B cell (primary cell): Measurements from ENCODE around the gene PARP8. TPM values are rescaled to one million over a fixed set of nuclear protein-coding genes. Genes with fewer than 3 reads are reported as not detected.

ENCODE experiments used
- ATAC-seq: fragments of 200-7000 bp; cut with Tn5 transposase; one replicate; pipeline ENCODE4 v1.10.0; 2021; ENCODE audit warnings: low read depth, mild to moderate bottlenecking, moderate number of reproducible peaks, moderate library complexity
- CTCF ChIA-PET: fragments of 350-600 bp; sonication (Branson Sonifier 250); formaldehyde crosslinking; loops from one replicate; lab custom pipeline; 2021; ENCODE audit warnings: antibody characterized with exemption, inconsistent platforms; lab: Charles Lee
- POLR2A ChIA-PET: fragments of 350-600 bp; sonication (Branson Sonifier 250); formaldehyde crosslinking; loops from one replicate; lab custom pipeline; 2021; ENCODE audit warnings: antibody characterized with exemption; lab: Charles Lee
- DNase-seq: peaks from one replicate; pipeline ENCODE4 v3.0.0; 2013
- H2AFZ ChIP-seq: 2 replicates; pipeline ENCODE4 v1.6.1; 2012; ENCODE audit warnings: mild to moderate bottlenecking, low read depth, low read length; ENCODE audit not compliant: insufficient read depth, poor library complexity, severe bottlenecking
- H3K27ac ChIP-seq, 2 donors: 1 replicate in 1 of 2; 2 replicates in 1 of 2; pipeline ENCODE4 v1.5.1; 2012 to 2013; ENCODE audit warnings: low read length in 2 of 2, mild to moderate bottlenecking in 2 of 2, moderate library complexity in 1 of 2
- H3K27me3 ChIP-seq, 4 experiments: fragments of 200-600 bp in 1 of 4; sonication (generic) in 1 of 4; replicated peaks in 1 of 4; 1 replicate in 2 of 4; 2 replicates in 2 of 4; pipeline versions ENCODE4 v1.6.1 to v1.7.0; 2013 to 2016; ENCODE audit warnings: low read length in 3 of 4, mild to moderate bottlenecking in 2 of 4, mixed read lengths in 1 of 4, moderate library complexity in 1 of 4; ENCODE audit not compliant: insufficient read depth in 4 of 4, control insufficient read depth in 3 of 4; ENCODE audit errors: control extremely low read depth in 1 of 4
- H3K36me3 ChIP-seq, 2 experiments: replicated peaks in 1 of 2; 1 replicate in 1 of 2; 2 replicates in 1 of 2; pipeline versions ENCODE4 v1.6.1 to v1.7.1; 2013; ENCODE audit warnings: low read length in 1 of 2; ENCODE audit not compliant: insufficient read depth in 2 of 2, control insufficient read depth in 1 of 2; ENCODE audit errors: control extremely low read depth in 1 of 2, extremely low read depth in 1 of 2
- H3K4me1 ChIP-seq, 2 donors: fragments of 200-600 bp in 1 of 2; sonication (generic) in 1 of 2; 1 replicate in 1 of 2; 2 replicates in 1 of 2; pipeline versions ENCODE4 v1.5.1 to v1.6.1; 2013 to 2017; ENCODE audit warnings: low read length in 2 of 2; ENCODE audit not compliant: control insufficient read depth in 2 of 2, insufficient read depth in 2 of 2
- H3K4me2 ChIP-seq: replicated peaks from 2 replicates; pipeline ENCODE3; 2012; ENCODE audit warnings: mild to moderate bottlenecking, low read depth, low read length; ENCODE audit not compliant: poor library complexity, severe bottlenecking
- H3K4me3 ChIP-seq, 5 experiments: fragments of 200-600 bp in 1 of 5; sonication (generic) in 1 of 5; 1 replicate in 3 of 5; 2 replicates in 2 of 5; pipeline versions ENCODE4 v1.5.1 to v1.7.0; 2011 to 2016; ENCODE audit warnings: low read length in 4 of 5, mild to moderate bottlenecking in 4 of 5, low read depth in 2 of 5, control low read depth in 1 of 5, moderate library complexity in 1 of 5; ENCODE audit not compliant: insufficient read depth in 1 of 5; ENCODE audit errors: control extremely low read depth in 1 of 5, extremely low read depth in 1 of 5
- H3K79me2 ChIP-seq: fragments of 200-600 bp; sonication (generic); one replicate; pipeline ENCODE4 v1.6.0; 2016; ENCODE audit warnings: low read length; ENCODE audit not compliant: control insufficient read depth, insufficient read depth
- H3K9ac ChIP-seq: fragments of 200-600 bp; sonication (generic); 2 replicates; pipeline ENCODE4 v1.6.1; 2017; ENCODE audit warnings: mild to moderate bottlenecking, low read length, moderate library complexity
- H3K9me3 ChIP-seq, 3 donors: one replicate each; pipeline versions ENCODE4 v1.6.1 to v1.7.1; 2013; ENCODE audit warnings: low read length in 2 of 3; ENCODE audit not compliant: control insufficient read depth in 2 of 3, insufficient read depth in 1 of 3; ENCODE audit errors: control extremely low read depth in 1 of 3
- H4K20me1 ChIP-seq: 2 replicates; pipeline ENCODE4 v1.6.0; 2012; ENCODE audit warnings: mild to moderate bottlenecking, low read length; ENCODE audit not compliant: insufficient read depth, control insufficient read depth, poor library complexity, severe bottlenecking
- H3K27ac Mint-ChIP-seq: one replicate; pipeline ENCODE4 v1.8.0; 2021; ENCODE audit warnings: mixed read lengths
- H3K27me3 Mint-ChIP-seq: one replicate; pipeline ENCODE4 v1.8.0; 2021; ENCODE audit warnings: mixed read lengths
- H3K4me1 Mint-ChIP-seq: one replicate; pipeline ENCODE4 v1.8.0; 2021; ENCODE audit warnings: mixed read lengths
- H3K4me3 Mint-ChIP-seq: one replicate; pipeline ENCODE4 v1.8.0; 2021; ENCODE audit warnings: mixed read lengths
- H3K9me3 Mint-ChIP-seq: one replicate; pipeline ENCODE4 v1.8.0; 2022; ENCODE audit warnings: mixed read lengths; ENCODE audit not compliant: insufficient read depth
- CTCF ChIP-seq: fragments of 200-600 bp; IDR thresholded peaks from one replicate; pipeline ENCODE4 v1.8.0; 2022; ENCODE audit warnings: antibody characterized with exemption, mild to moderate bottlenecking
- EZH2 ChIP-seq: IDR thresholded peaks from 2 replicates; pipeline ENCODE4 v1.6.1; 2012; ENCODE audit warnings: borderline replicate concordance, low read depth, mild to moderate bottlenecking, moderate library complexity, low read length; ENCODE audit not compliant: insufficient read depth, poor library complexity, severe bottlenecking
- WGBS: methylation state at CpG from one replicate; pipeline ENCODE4 v1.1.5; 2013; ENCODE audit warnings: missing lambda C conversion rate; ENCODE audit not compliant: insufficient coverage; 5-methylcytosine and 5-hydroxymethylcytosine counted together
- intact Hi-C: fragments of 100-400 bp; cut with micrococcal nuclease; formaldehyde crosslinking; loops from one replicate; pipeline ENCODE4 v1.10.0; 2022
- polyA plus RNA-seq: library from polyadenylated mRNA; depleted of rRNA; stranded (reverse); fragments of >200 nt; gene quantifications from 2 replicates; pipeline ENCODE4 v1.2.3, GENCODE V29; 2012
- total RNA-seq, 2 donors: library from RNA; stranded (reverse); fragments of 120-200 nt in 1 of 2; gene quantifications; 1 replicate in 1 of 2; 2 replicates in 1 of 2; pipeline versions ENCODE4 v1.2.3 to v1.2.4, GENCODE V29; 2013 to 2022

Gene PARP8
- total and polyA plus RNA-seq, 2 donors (not counting 1 experiment from before 2014, with no cell fraction given) = 36.2 to 83.6 TPM

- Histone ChIP-seq H2AFZ (no peak overlapping the region), H3K36me3 (no peaks in the 10 kb centered on the region), H3K9me3 (no peaks in the 10 kb centered on the region), H3K9ac (no peak overlapping the region), H3K27ac (no peak overlapping the region), H3K4me3 (no peak overlapping the region), H3K4me2 (no peak overlapping the region), H3K27me3 (no peaks in the 10 kb centered on the region), H3K79me2 (peaks cover 91% of the 10 kb centered on the region), H3K4me1 (peaks cover 6 to 16% of the 10 kb centered on the region in 2 donors), H4K20me1 (peaks cover 9% of the 10 kb centered on the region)
- no peak overlapping the region for H3K4me3 Mint-ChIP-seq
- WGBS = no CpG with 5 or more reads among the region's 7 CpGs
- H3K27me3 Mint-ChIP-seq = no peaks in the 10 kb centered on the region
- POLR2A ChIA-PET = no interaction called here
- no peaks in the 10 kb centered on the region for H3K9me3 Mint-ChIP-seq
- no peak for ATAC-seq
- H3K27ac Mint-ChIP-seq = peak overlapping the region; percentile 24
- TF ChIP-seq EZH2 (no peak), CTCF (no peak)
- CTCF ChIA-PET = interaction anchor here (1.1 to 1.4 kb wide), 2 partner anchors 10 to 17 kb away, joined by 3 to 4 read pairs; no protein-coding TSS in a partner anchor
- peaks cover 46% of the 10 kb centered on the region for H3K4me1 Mint-ChIP-seq
- DNase-seq = no peak
- intact Hi-C loops = no loop called here
Measured at GRCh38 chr5:50725800-50726474, 59.5 kb downstream of the PARP8 start.

GRCh38 chr5:50726475-50727148 is 60.2 kb downstream of the PARP8 start:
- Histone ChIP-seq H3K4me1 (peaks cover 6 to 16% of the 10 kb centered on the region in 2 donors), H3K9me3 (no peaks in the 10 kb centered on the region), H3K9ac (no peak overlapping the region), H3K27me3 (no peaks in the 10 kb centered on the region), H3K4me2 (no peak overlapping the region), H2AFZ (no peak overlapping the region), H3K36me3 (no peaks in the 10 kb centered on the region), H3K4me3 (no peak overlapping the region), H4K20me1 (peaks cover 16% of the 10 kb centered on the region), H3K27ac (no peak overlapping the region), H3K79me2 (peaks cover 92% of the 10 kb centered on the region)
- POLR2A ChIA-PET = no interaction called here
- ATAC-seq (no peak), DNase-seq (no peak)
- TF ChIP-seq EZH2 (no peak), CTCF (no peak)
- Mint-ChIP-seq H3K9me3 (no peaks in the 10 kb centered on the region), H3K4me3 (no peak overlapping the region), H3K27me3 (no peaks in the 10 kb centered on the region), H3K4me1 (peaks cover 47% of the 10 kb centered on the region), H3K27ac (peak overlapping the region; percentile 24)
- 80% methylated on average over 2 of the region's 3 CpGs for WGBS
- CTCF ChIA-PET = interaction anchor here (1.1 to 1.4 kb wide), 2 partner anchors 9 to 16 kb away, joined by 3 to 4 read pairs; no protein-coding TSS in a partner anchor
- intact Hi-C loops = no loop called here
